ENCODE results near the gene ACER2.
"Not testable (repeated sequence)": the region's sequence is repeated elsewhere in the genome, so short reads cannot be mapped to it uniquely, and the experiment has no call there.

ACER2 gene

GRCh38 chr9:19386502-19387044 lies 22.2 kb upstream of the ACER2 start:
- DNase-seq (ENCODE audit: insufficient read length, low spot score) (no peak), FAIRE-seq (no peak)
- no peak for TF ChIP-seq POLR2A (IDR thresholded peaks at IDR 0.05; ENCODE audit: low read depth, low read length)

GRCh38 chr9:19387317-19387716 lies 21.5 kb upstream of the ACER2 start:
- no peak for TF ChIP-seq POLR2A (IDR thresholded peaks at IDR 0.05; ENCODE audit: low read depth, low read length)
- FAIRE-seq (no peak), DNase-seq (ENCODE audit: insufficient read length, low spot score) (no peak)

GRCh38 chr9:19389539-19389938 lies 19.3 kb upstream of the ACER2 start:
- FAIRE-seq; DNase-seq (ENCODE audit: insufficient read length, low spot score): not testable (repeated sequence)

- no peak for TF ChIP-seq POLR2A (IDR thresholded peaks at IDR 0.05; ENCODE audit: low read depth, low read length)
- FAIRE-seq (no peak), DNase-seq (ENCODE audit: insufficient read length, low spot score) (no peak)
These were observed 11.0 kb upstream of the ACER2 start for GRCh38 chr9:19397845-19398244.

DNA sequence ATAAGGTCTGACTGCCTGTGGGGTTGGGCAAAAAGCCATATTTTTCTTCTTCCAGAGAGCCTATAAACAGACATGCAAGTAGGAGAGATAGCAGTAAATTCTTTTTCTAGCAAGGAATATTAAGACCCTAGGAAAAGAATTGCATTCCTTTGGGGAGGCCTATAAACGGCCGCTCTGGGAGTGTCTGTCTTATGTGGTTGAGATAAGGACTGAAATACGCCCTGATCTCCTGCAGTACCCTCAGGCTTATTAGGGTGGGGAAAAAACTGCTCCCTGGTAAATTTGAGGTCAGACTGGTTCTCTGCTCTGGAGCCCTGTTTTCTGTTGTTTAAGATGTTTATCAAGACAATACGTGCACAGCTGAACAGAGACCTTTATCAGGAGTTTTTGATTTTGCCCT lies 5.6 kb upstream of the ACER2 start:
- DNase-seq (ENCODE audit: insufficient read length, low spot score); FAIRE-seq: not testable (repeated sequence)

DNA sequence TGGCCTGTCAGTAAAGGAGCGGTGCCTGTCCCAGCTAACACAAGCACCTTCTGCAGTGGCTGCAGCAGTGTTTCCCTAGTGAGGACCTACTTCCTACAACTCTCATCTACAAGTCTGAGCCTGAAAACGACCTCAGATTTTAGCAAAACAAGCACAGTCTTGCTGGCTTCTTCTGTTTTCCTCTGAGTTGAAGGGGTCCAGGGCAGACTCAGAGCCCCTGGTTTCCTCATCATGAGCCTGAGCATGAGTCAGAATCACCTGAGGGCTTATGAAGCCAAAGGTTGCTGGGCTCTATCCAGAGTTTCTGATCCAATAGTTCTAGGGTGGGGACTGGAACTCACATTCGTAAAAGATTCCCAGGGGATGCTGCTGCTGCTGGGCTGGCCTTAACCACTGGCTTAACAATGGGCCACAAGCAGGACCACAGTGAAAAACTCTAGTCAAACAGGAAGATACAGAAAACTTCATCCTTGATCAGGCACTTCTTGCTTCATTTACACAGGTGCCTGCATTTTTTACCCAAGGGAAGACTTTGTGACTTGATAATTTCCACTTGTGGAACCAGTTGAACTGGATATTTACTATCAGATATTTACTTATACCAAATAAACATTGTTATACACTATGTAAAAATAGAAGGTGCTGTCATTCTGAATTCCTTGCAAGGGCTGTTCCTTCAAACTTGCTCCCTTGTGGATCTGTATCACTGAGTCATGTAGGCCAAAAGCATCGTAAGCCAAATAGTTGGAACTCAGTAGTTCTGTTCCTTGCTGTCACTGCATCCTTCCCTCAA lies 4.3 kb upstream of the ACER2 start:
- no peak for TF ChIP-seq POLR2A (IDR thresholded peaks at IDR 0.05; ENCODE audit: low read depth, low read length)
- FAIRE-seq (no peak), DNase-seq (ENCODE audit: insufficient read length, low spot score) (no peak)

- FAIRE-seq (no peak), DNase-seq (ENCODE audit: insufficient read length, low spot score) (no peak)
- no peak for TF ChIP-seq POLR2A (IDR thresholded peaks at IDR 0.05; ENCODE audit: low read depth, low read length)
These were observed 3.0 kb upstream of the ACER2 start for GRCh38 chr9:19405771-19406170.

DNA sequence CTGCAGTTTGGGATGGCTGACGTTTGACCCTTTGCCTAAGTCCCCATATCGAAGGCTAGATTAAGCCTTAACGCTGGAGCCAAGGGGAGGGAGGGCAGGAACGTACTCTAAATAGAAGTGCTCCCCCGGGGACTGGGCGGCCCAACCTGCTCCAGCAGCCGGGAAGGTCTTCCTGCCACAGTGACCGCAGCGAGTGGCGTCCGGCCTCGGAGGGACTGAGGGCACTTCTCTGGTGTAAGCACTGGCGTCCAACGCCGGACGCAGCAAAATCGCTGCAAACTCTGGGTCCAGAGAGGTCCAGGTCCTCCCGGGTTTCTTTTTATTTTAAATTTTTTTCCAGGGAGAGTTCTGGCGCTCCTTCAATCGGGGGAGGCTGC lies 505 bp upstream of the ACER2 start:
- DNase-seq (ENCODE audit: insufficient read length, low spot score): no peak
- no peak for TF ChIP-seq POLR2A (IDR thresholded peaks at IDR 0.05; ENCODE audit: low read depth, low read length)
- FAIRE-seq: no peak

DNA sequence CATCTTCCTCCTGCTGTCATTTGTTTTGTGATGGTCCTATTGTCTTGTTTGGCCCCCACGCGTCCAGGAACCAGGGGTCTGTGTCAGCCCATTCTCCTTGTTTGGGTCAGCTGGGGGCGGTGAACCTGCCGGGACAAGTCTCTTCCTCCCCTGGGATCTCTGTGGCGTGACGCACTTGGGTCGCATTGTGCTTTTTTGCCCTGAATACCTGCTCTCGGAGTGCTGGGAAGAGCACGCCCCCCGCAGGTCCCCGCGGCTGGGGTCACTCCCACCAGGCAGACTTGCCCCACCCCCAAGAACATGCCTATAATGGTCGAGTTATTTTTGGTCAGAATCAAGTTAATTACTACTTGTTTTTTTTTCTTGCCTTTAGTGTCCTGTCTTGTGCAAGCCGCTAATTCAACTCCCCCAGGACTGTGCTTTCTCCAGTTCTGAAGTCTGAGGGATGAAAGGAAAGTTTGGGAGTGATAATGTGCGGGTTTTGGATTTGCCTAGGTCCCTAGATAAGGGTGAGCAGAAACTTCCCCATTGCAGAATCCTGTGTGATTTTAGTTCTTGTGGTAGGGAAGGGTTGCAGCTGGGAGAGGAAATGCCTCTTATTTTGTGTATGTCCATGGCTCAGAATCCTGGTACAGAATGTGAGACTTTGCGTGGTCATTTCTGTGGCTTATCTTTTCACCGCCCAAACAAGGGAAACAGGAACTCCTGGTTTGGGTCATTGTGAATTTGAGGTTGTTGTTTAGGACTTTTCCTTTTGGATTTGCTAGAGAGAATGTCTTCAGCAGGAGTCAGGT lies 789 bp downstream of the ACER2 start:
- FAIRE-seq (peak; percentile 23), DNase-seq (ENCODE audit: insufficient read length, low spot score) (peak; percentile 29)
- TF ChIP-seq POLR2A (IDR thresholded peaks at IDR 0.05; ENCODE audit: low read depth, low read length): no peak

DNA sequence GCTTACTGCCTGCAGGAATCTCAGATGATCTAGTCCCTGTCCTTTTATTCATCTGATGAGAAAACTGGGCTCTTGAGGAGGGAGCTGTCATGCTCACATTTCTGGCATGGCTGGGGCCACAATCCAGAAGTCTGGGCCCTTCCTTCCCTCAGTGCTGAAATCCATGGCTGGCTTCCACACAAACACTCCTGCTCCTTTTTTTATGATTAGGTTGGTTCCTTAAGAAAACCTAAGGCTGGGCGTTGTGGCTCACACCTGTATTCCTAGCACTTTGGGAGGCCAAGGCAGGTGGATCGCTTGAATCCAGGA lies 1.3 kb downstream of the ACER2 start:
- DNase-seq (ENCODE audit: insufficient read length, low spot score) (no peak), FAIRE-seq (no peak)
- no peak for TF ChIP-seq POLR2A (IDR thresholded peaks at IDR 0.05; ENCODE audit: low read depth, low read length)

DNA sequence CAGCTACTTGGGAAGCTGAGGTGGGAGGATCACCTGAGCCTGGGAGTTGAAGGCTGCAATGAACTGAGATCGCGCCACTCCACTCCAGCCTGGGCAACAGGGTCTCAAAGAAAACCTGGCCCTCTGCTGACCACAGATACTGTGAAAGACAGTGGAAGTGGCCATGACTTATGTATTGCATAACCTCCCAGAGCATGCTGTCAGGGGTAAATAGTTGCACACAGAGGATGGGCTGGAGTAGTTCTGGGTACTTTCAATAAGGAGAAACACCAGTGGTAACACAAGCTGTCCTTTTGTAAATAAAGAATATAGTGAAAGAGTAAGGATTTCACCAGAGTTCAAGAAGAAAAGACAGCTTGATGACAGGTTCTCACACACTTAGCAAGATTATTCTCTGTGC lies 1.8 kb downstream of the ACER2 start:
- TF ChIP-seq POLR2A (IDR thresholded peaks at IDR 0.05; ENCODE audit: low read depth, low read length): no peak
- DNase-seq (ENCODE audit: insufficient read length, low spot score) (no peak), FAIRE-seq (no peak)

DNA sequence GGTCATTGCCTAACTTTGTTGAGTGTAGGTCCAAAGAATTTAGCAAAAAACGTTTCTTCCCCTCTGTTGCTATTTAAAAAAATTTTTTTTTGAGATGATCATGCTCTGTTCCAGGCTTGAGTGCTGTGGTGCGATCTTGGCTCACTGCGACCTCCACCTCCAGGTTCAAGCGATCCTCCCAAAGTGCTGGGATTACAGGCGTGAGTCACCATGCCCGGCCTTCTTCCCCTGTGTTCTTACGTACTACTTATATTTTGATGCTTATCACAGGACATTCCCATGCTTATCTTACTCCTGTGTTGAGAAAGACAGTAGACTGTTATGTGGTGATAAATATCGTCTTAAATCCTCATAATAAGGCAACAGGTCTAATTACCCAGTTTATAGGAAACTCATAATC lies 2.5 kb downstream of the ACER2 start:
- no peak for TF ChIP-seq POLR2A (IDR thresholded peaks at IDR 0.05; ENCODE audit: low read depth, low read length)
- DNase-seq (ENCODE audit: insufficient read length, low spot score) (no peak), FAIRE-seq (no peak)

DNA sequence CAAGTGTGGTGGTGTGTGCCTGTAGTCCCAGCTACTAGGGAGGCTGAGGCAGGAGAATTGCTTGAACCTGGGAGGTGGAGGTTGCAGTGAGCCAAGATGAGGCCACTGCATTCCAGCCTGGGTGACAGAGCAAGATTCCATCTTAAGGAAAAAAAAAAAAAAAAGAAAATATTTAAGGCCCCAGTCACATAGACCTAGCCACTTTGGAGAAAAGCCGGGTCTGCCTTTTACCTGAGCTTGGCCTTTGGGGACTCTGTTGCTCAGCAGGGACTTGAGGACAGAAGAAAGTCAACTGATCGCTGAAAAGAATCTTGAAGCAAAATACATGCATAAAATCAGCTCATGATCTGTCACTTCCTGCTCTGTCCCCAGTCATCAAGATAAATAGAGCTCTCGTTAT lies 4.6 kb downstream of the ACER2 start:
- DNase-seq (ENCODE audit: insufficient read length, low spot score); FAIRE-seq: not testable (repeated sequence)

GRCh38 chr9:19416143-19416542 lies 7.3 kb downstream of the ACER2 start:
- no peak for TF ChIP-seq POLR2A (IDR thresholded peaks at IDR 0.05; ENCODE audit: low read depth, low read length)
- FAIRE-seq: peak; percentile 43
- DNase-seq (ENCODE audit: insufficient read length, low spot score): no peak

- no peak for TF ChIP-seq POLR2A (IDR thresholded peaks at IDR 0.05; ENCODE audit: low read depth, low read length)
- FAIRE-seq (no peak), DNase-seq (ENCODE audit: insufficient read length, low spot score) (no peak)
These were observed 12.1 kb downstream of the ACER2 start for GRCh38 chr9:19420877-19421276.
